ENCODE data around the gene NFYC.
A peak's percentile ranks its signal among the peaks of the same experiment; 100 is the strongest.
"Not testable (repeated sequence)": the region's sequence is repeated elsewhere in the genome, so short reads cannot be mapped to it uniquely, and the experiment has no call there.

The NFYC gene

DNA sequence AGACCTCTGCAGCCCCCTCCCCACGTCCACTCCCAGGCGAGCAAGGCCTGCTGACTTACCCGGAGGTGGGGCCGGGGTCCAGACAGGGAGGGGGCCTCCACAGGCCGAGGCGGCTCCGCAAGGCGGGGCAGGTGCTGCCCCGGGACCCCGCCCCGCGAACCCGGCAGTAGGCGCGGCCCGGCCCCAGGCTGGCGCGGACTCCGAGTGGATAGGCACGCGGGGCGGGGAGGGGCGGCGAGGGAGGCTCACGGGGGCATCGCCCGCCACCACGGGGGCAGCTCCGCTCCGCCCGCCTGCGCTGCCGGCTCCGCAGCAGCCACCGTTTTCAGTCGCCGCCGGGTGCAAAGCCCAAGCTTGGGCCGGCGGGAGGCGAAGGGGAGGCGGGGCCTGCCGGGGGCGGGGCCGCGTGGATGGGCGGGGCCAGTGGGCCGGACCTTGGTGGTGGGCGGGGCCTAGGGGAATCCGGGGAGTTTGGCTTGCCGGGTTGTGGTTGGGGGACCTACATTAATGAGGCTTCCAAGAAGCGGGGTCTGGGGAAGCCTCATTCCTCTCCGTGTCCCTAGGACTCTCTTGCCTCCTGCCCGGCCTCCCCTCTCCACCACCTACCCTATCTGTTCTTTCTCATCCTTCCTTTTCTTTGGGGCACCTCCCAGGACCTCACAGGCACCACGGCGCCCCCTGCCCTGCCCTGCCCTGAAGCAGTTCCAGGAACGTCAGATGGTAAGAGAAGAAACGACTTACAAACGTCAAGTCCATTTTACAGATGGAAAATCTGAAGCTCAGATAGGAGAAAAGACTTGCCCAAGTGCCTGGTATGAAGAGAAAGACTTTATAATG is 26.0 kb upstream of the NFYC start, which contains the start of gene RIMS3:
Gene RIMS3 (minus strand): TSS at position 348 of the 837 bp plus-strand sequence. CDS start 23,757 bp downstream, outside the sequence.
- DNase-seq (ENCODE audit: low read depth) = peak; percentile 75

GRCh38 chr1:40668769-40669525 is 22.6 kb upstream of the NFYC start:
- DNase-seq (ENCODE audit: low read depth) = peak; percentile 67

GRCh38 chr1:40673452-40673851 is 18.1 kb upstream of the NFYC start:
- no peak for DNase-seq (ENCODE audit: low read depth)

DNA sequence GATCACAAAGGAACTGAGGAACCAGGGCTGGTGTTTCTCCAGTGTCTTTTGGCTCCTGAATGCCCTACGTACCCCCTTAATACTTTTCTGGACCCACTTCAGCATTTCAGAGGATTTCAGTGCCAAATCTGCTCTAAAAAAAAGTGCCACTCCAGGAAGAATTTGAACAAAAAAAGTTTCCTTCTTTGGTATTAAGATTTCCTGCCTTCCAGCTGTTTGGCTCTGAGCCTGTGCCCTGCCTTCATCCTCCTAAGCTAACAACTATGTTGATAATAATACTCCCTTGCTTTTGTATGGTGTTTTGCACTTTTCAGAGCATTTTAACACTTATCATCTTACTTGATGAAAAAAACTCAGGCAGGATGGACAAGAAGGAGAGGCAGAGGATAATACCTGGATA is 15.0 kb upstream of the NFYC start:
- DNase-seq (ENCODE audit: low read depth) = no peak

DNA sequence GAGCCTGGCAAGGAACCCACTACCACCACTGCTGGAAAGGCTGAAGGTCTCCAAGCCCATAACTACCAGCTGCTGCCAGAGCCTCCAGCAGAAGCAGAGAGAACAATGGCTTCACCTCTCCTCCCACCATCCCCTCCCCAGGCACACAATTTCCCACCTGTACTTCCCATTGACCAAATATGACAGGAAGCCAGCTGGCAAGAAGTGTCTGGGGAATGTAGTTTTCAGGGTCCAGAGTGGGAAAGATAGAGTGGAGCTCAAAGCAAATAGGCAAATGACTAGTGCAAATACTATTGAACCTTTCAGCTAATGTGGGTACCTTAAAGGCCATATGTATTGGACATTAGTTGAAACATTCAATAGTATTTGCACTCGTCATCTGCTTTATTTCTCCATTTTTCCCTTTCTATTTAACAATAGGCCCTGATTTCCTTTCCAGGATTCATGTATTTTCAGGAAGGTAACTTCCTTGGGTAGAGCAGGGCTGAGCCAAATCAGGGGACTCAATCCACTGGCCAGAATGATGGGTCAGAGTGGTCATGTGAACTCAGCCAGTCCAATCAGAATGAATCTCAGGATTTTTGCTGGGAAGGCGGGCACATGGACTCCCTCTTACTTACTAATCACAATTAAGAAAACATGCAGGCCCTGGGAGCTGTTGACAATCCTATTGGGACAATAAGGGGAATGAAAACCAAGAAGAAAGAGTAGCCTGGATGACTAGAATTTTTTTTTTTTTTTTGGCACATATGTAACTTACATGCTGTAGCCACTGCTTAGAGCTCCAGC is 12.1 kb upstream of the NFYC start:
- DNase-seq (ENCODE audit: low read depth) = no peak

DNA sequence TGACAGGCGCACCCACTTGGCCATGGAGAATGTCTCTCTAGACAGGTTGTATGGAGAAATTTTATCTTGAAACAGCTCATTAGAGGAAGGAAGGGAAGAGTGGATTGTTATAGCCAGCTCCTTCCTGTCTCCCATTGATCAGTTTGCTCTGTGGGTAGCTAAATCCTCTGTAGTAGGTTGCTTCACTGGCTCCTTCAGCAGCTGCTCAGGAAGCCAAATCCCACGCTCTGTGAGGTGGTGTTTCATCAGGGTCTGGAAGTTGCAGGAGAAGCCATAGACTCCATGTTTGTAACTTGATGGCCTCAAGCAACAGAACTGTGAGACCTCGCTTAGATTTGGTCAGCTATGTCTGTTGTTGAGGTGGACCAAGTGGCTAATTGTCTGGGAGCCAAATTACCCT is 6.8 kb upstream of the NFYC start:
- DNase-seq (ENCODE audit: low read depth) = no peak

GRCh38 chr1:40687059-40687458 is 4.4 kb upstream of the NFYC start:
- no peak for DNase-seq (ENCODE audit: low read depth)

DNA sequence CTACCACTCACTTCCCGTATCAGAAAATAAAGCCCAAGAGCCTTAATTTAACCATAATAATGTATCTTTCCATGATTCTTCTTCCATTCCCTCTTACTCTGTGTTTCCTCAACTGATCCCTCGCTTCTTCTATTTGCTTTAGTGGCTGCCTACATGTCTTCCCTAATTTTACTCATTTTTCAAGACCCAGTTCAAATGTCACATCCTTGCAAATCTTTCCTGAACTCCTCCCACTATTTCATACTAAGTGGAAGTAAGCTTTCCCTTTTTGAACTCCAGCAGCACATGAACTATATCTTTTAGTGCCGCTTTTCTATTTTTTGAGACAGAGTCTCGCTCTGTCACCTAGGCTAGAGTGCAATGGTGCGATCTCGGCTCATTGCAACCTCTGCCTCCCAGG is 3.8 kb upstream of the NFYC start:
- no peak for DNase-seq (ENCODE audit: low read depth)

GRCh38 chr1:40689737-40690136 is 1.8 kb upstream of the NFYC start:
- DNase-seq (ENCODE audit: low read depth) = no peak

DNA sequence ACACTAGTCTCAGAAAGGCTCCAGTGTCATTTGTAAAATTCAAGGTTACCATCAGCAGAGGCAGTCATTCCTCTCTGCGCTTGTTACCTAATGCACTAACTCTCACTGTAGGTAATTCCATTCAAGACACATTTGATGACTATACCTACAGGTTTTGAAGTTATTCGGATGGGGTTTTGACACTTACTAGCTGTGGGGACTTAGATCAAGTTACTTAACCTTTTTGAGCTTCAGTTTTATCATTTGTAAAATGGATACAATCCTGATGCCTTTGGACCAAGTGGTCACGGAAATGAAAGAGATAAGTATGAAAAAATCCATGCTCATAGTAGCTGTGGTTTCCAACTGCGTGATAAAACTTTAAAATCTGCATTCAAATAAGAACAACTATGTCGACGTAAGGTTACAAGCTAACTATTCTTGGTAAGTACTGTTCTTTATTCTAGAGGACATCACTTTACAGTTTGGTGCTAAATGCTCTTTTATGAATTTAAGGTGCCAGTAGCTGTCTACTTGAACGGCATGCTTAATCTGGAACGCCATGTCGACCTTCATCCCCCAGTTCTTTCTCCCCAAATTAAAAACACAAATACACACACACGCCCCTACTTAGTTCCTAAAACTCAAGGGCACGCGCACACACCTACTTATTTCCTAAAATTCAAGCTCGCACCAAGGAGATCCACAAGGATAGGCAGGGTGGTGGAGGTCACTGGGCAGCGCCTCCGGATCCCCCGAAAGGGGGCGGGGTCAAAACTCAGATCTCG is 550 bp upstream of the NFYC start:
- no peak for DNase-seq (ENCODE audit: low read depth)

DNA sequence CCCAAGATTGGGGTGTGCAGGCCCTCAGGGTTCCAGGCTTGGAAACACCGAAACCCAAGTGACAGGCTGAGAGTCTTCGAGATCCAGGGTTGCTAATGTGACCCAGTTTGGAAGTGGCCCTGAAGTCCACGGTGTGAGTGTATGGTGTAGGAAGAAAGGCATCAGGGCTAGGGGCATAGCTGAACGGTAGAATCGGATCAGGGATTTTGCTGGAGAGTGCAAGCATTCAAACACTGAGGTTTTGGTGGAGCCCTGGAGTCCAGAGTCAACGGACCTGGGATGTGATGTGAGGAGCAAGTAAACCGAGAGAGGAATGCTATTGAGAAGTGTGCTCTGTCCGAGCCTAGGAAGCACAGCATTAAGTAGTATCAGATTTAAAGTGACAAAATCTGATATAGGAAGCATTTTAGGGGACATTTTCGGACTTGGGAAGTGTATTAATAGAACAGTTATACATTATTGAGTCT is 958 bp downstream of the NFYC start:
- no peak for DNase-seq (ENCODE audit: low read depth)

DNA sequence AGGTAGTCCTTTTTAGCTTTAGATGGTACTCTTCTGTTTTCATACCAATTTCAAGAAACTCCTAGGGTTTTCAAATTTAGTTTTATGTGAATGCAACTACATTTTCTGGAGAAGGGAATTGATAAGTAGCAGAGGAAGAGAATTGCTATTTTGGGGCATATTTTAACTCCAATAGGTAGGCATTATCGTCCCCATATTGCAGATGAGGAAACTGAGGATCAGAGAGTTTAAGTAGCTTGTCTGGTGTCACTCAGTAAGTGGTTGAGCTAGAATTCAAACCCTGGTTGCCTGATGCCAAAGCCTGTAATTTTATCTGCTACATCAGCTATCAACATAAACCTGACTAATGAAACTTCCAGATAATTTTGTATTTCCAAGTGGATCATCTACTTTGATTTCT is 1.9 kb downstream of the NFYC start:
- DNase-seq (ENCODE audit: low read depth) = no peak

GRCh38 chr1:40694353-40694874 is 2.9 kb downstream of the NFYC start:
- DNase-seq (ENCODE audit: low read depth) = no peak

GRCh38 chr1:40696294-40696693 is 4.8 kb downstream of the NFYC start:
- no peak for DNase-seq (ENCODE audit: low read depth)

GRCh38 chr1:40697436-40697835 is 5.9 kb downstream of the NFYC start:
- no peak for DNase-seq (ENCODE audit: low read depth)

DNA sequence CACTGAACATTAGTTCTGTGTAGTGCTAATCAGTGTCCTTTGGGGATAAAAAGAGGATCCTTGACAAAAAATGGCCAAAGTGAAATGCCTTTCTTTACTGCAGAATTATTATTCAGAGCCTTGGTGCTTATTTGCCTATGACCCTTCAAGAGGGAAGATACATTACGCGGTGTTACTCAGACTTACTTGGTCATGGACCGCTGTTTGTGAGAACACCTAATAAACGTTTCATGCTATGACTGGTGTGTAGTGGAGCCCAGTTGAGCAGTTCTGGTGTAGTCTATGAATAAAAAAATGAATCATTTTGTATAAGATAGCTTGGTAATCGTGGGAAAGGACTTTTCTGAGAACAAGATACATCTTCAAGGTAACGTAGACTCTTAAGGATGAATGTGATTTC is 8.3 kb downstream of the NFYC start:
- no peak for DNase-seq (ENCODE audit: low read depth)

- no peak for DNase-seq (ENCODE audit: low read depth)
Measured at GRCh38 chr1:40701684-40702083, 10.2 kb downstream of the NFYC start.

- not testable (repeated sequence) for DNase-seq (ENCODE audit: low read depth)
Measured at GRCh38 chr1:40702810-40703209, 11.3 kb downstream of the NFYC start.

DNA sequence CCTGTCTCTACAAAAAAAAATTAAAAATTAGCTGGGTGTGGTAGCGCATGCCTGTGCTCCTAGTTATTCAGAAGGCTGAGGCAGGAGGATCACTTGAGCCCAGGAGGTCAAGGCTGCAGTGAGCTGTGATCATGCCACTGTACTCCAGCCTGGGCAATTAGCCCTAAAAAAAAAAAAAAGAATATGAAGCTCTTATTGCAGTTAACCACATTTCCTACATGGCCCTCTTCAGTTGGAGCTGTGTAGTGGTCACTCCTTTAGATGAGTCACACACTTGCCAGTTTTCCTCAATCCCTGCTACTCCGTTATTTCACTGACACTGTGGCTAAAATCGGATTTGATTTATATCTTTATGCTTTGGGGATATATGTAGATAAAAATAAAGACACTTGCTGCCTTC is 11.8 kb downstream of the NFYC start:
- DNase-seq (ENCODE audit: low read depth) = no peak

- DNase-seq (ENCODE audit: low read depth) = no peak
Measured at GRCh38 chr1:40704817-40705733, 13.6 kb downstream of the NFYC start.

Measured in stimulated activated CD8-positive, alpha-beta memory T cell treated with anti-CD3 and anti-CD28 coated beads, Interleukin-12 subunit alpha, Interleukin-12 subunit beta, amount 100 ng/mL, for 4 hours (primary cell).